PC-3 (cell line): Measurements from ENCODE around the gene GALNT14. TPM values are rescaled to one million over a fixed set of nuclear protein-coding genes. Genes with fewer than 3 reads are reported as not detected.
"Not testable (repeated sequence)": the region's sequence is repeated elsewhere in the genome, so short reads cannot be mapped to it uniquely, and the experiment has no call there.

Source experiments
- ATAC-seq: fragments of 200-7000 bp; cut with Tn5 transposase; 2 replicates; pipeline ENCODE4 v1.9.1; 2020; ENCODE audit warnings: mild to moderate bottlenecking, moderate library complexity
- Bru-seq: library from RNA; stranded (reverse); fragments of 400-500 nt; gene quantifications from one replicate; lab custom pipeline; 2021; lab: Mats Ljungman, UMichigan
- BruChase-seq, 2 experiments: library from RNA; stranded (reverse); fragments of 400-500 nt; gene quantifications; one replicate each; lab custom pipeline; 2021; lab: Mats Ljungman, UMichigan
- BruUV-seq: library from RNA; stranded (reverse); fragments of 400-500 nt; replicated peaks from 2 replicates; lab custom pipeline; 2021; lab: Mats Ljungman, UMichigan
- CTCF ChIA-PET: fragments of 300-600 bp; sonication (Branson Sonifier 250); formaldehyde crosslinking; loops from one replicate; lab custom pipeline; 2022; ENCODE audit warnings: antibody characterized with exemption; lab: Charles Lee
- POLR2A ChIA-PET: fragments of 300-600 bp; sonication (Branson Sonifier 250); formaldehyde crosslinking; loops from one replicate; lab custom pipeline; 2022; ENCODE audit warnings: antibody characterized with exemption; ENCODE audit not compliant: unreplicated experiment; lab: Charles Lee
- DNase-seq: peaks from one replicate; pipeline ENCODE4 v3.0.0-alpha.2; 2015
- H2AFZ ChIP-seq: fragments of 300-600 bp; sonication (generic); 2 replicates; pipeline ENCODE4 v1.6.0; 2016; ENCODE audit warnings: antibody characterized with exemption, low read length
- H3F3A ChIP-seq: fragments of 300-600 bp; sonication (generic); one replicate; pipeline ENCODE4 v1.6.0; 2017; ENCODE audit warnings: antibody characterized with exemption, low read length, control low read depth, mild to moderate bottlenecking; ENCODE audit not compliant: unreplicated experiment
- H3K27ac ChIP-seq: fragments of 300-600 bp; sonication (generic); 2 replicates; pipeline ENCODE4 v1.5.1; 2016; ENCODE audit warnings: mild to moderate bottlenecking, low read length
- H3K27me3 ChIP-seq: fragments of 300-600 bp; sonication (generic); 2 replicates; pipeline ENCODE4 v1.6.1; 2016; ENCODE audit warnings: low read length, mixed read lengths
- H3K36me3 ChIP-seq: fragments of 300-600 bp; sonication (generic); 2 replicates; pipeline ENCODE4 v1.6.1; 2016; ENCODE audit warnings: low read depth, mixed run types, low read length, mixed read lengths
- H3K4me1 ChIP-seq: fragments of 300-600 bp; sonication (generic); 2 replicates; pipeline ENCODE4 v1.5.1; 2016; ENCODE audit warnings: low read length; ENCODE audit not compliant: insufficient read depth
- H3K4me2 ChIP-seq: fragments of 300-600 bp; sonication (generic); 2 replicates; pipeline ENCODE4 v1.6.0; 2016; ENCODE audit warnings: low read length
- H3K4me3 ChIP-seq: fragments of 300-600 bp; sonication (generic); 2 replicates; pipeline ENCODE4 v1.5.1; 2016; ENCODE audit warnings: mild to moderate bottlenecking, low read length, mixed read lengths
- H3K79me2 ChIP-seq: fragments of 300-600 bp; sonication (generic); 2 replicates; pipeline ENCODE4 v1.6.1; 2017; ENCODE audit warnings: low read length, mixed read lengths
- H3K9ac ChIP-seq: fragments of 300-600 bp; sonication (generic); 2 replicates; pipeline ENCODE4 v1.6.0; 2016; ENCODE audit warnings: mild to moderate bottlenecking, low read length
- H3K9me2 ChIP-seq: fragments of 300-600 bp; sonication (generic); replicated peaks from 2 replicates; pipeline ENCODE4 v1.6.1; 2016; ENCODE audit warnings: mixed run types, low read length, mixed read lengths
- H3K9me3 ChIP-seq: fragments of 300-600 bp; sonication (generic); 2 replicates; pipeline ENCODE4 v1.6.1; 2016; ENCODE audit warnings: low read length, mixed read lengths
- H4K20me1 ChIP-seq: fragments of 300-600 bp; sonication (generic); 2 replicates; pipeline ENCODE4 v1.6.1; 2016; ENCODE audit warnings: low read length, mixed read lengths
- CTCF ChIP-seq: fragments of 300-600 bp; sonication (generic); conservative IDR thresholded peaks from 2 replicates; pipeline ENCODE4 v1.5.1; 2017; ENCODE audit warnings: antibody characterized with exemption, low read depth, mild to moderate bottlenecking, low read length
- EZH2 ChIP-seq: fragments of 300-600 bp; sonication (generic); IDR thresholded peaks from one replicate; pipeline ENCODE4 v1.6.1; 2017; ENCODE audit warnings: antibody characterized with exemption, mild to moderate bottlenecking, low read length; ENCODE audit not compliant: unreplicated experiment
- EZH2phosphoT487 ChIP-seq: fragments of 300-600 bp; sonication (generic); IDR thresholded peaks from 2 replicates; pipeline ENCODE4 v1.6.1; 2018; ENCODE audit warnings: mild to moderate bottlenecking, antibody characterized with exemption, low read length, borderline replicate concordance
- intact Hi-C: fragments of 100-400 bp; cut with micrococcal nuclease; formaldehyde crosslinking; loops from 2 replicates; pipeline ENCODE4 v1.9.0; 2023
- long read RNA-seq: library from polyadenylated mRNA; unstranded; transcript quantifications from one replicate; pipeline ENCODE4 v2.0.0, GENCODE V29; 2021; ENCODE audit not compliant: unreplicated experiment
- total RNA-seq: library from RNA; depleted of rRNA; stranded (reverse); fragments of >200 nt; gene quantifications from 2 replicates; pipeline ENCODE4 v1.2.3, GENCODE V29; 2014; rRNA removed

Gene GALNT14
- 10.2 and 12.7 TPM in 2 replicates for total RNA-seq
- Bru-seq, nascent RNA: percentile 26 among the genes with signal in this experiment
- percentile 23 among the genes with signal in this experiment for BruChase-seq, experiment 1, labeled RNA remaining after a 6-hour chase
- BruChase-seq, experiment 2, labeled RNA remaining after a 2-hour chase: percentile 20 among the genes with signal in this experiment
- long read RNA-seq, partial matches to known transcripts: 0 of 1 reads
- long read RNA-seq, other reads (novel, unspliced or antisense): 0 of 1 reads

- peaks cover 43% of the 10 kb centered on the region for H3K27me3 ChIP-seq
- ATAC-seq (peak; percentile 65), DNase-seq (peak; percentile 54)
- H3K79me2 ChIP-seq: peaks cover 20% of the 10 kb centered on the region
- H3K27ac ChIP-seq: no peak within 1 kb of the TSS
- ChIA-PET POLR2A (no interaction called here), CTCF (no interaction called here)
- peak within 1 kb of the TSS; percentile 52 for H3K9ac ChIP-seq
- no peaks in the 10 kb centered on the region for H4K20me1 ChIP-seq
- intact Hi-C loops: no loop called here
- no peaks in the 10 kb centered on the region for H3K36me3 ChIP-seq
- peak; percentile 19 for TF ChIP-seq EZH2
- peak; percentile 50; the same call in 1 of the 2 replicates for TF ChIP-seq CTCF
- TF ChIP-seq EZH2phosphoT487: no peak
- no peaks in the 10 kb centered on the region for H3K9me2 ChIP-seq
- peaks cover 3% of the 10 kb centered on the region; the same call in 1 of the 2 replicates for H3K4me1 ChIP-seq
- no peaks in the 10 kb centered on the region for H3K9me3 ChIP-seq
- H3F3A ChIP-seq: no peaks in the 10 kb centered on the region
- BruUV-seq: no TSS peak
- H2AFZ ChIP-seq: peak within 1 kb of the TSS; percentile 56
- H3K4me2 ChIP-seq: peak within 1 kb of the TSS; percentile 83
- peak within 1 kb of the TSS; percentile 67 for H3K4me3 ChIP-seq
Measured at GRCh38 chr2:31138037-31138962, at the start of gene GALNT14. Gene GALNT14, minus strand, starts transcription at chr2:31138440. Its CDS starts 354 bp downstream, at chr2:31138086.

- TF ChIP-seq CTCF: no peak
- no peak for TF ChIP-seq EZH2phosphoT487
- no peak for TF ChIP-seq EZH2
- H2AFZ ChIP-seq: no peak overlapping the region
- intact Hi-C loops: no loop called here
- ChIA-PET CTCF (no interaction called here), POLR2A (no interaction called here)
- no peaks in the 10 kb centered on the region for H3K4me1 ChIP-seq
- no peaks in the 10 kb centered on the region for H3F3A ChIP-seq
- peaks cover 10% of the 10 kb centered on the region; the same call in 1 of the 2 replicates for H3K27me3 ChIP-seq
- no peak overlapping the region for H3K27ac ChIP-seq
- no TSS peak for BruUV-seq
- no peaks in the 10 kb centered on the region for H4K20me1 ChIP-seq
- no peaks in the 10 kb centered on the region for H3K36me3 ChIP-seq
- no peak overlapping the region for H3K4me2 ChIP-seq
- no peak for ATAC-seq
- DNase-seq: no peak
- H3K9me3 ChIP-seq: no peaks in the 10 kb centered on the region
- H3K9ac ChIP-seq: no peak overlapping the region
- H3K79me2 ChIP-seq: no peaks in the 10 kb centered on the region
- no peaks in the 10 kb centered on the region for H3K9me2 ChIP-seq
- no peak overlapping the region for H3K4me3 ChIP-seq
Measured at GRCh38 chr2:31187166-31187565, 48.9 kb upstream of the GALNT14 start.

- H3K9me2 ChIP-seq, H3K27ac ChIP-seq, POLR2A ChIA-PET, H3F3A ChIP-seq, BruUV-seq, intact Hi-C loops, H3K4me1 ChIP-seq, ATAC-seq, CTCF ChIA-PET, H3K4me3 ChIP-seq, H3K9ac ChIP-seq, H3K79me2 ChIP-seq, H3K36me3 ChIP-seq, DNase-seq, H3K9me3 ChIP-seq, H4K20me1 ChIP-seq, H2AFZ ChIP-seq, H3K4me2 ChIP-seq: not testable (repeated sequence)
- H3K27me3 ChIP-seq: peaks cover 10% of the 10 kb centered on the region; the same call in 1 of the 2 replicates
Measured at GRCh38 chr2:31183973-31184372, 45.7 kb upstream of the GALNT14 start.
